Natural killer cell (primary cell): ENCODE data around the gene MCHR1. TPM values are rescaled to one million over a fixed set of nuclear protein-coding genes. Genes with fewer than 3 reads are reported as not detected.
A peak's percentile ranks its signal among the peaks of the same experiment; 100 is the strongest.

Experiments used
- ATAC-seq, 3 donors: fragments of 150-1000 bp in 2 of 3; fragments of 200-7000 bp in 1 of 3; cut with Tn5 transposase; 1 replicate in 1 of 3; 2 replicates in 2 of 3; pipeline ENCODE4 v1.10.0; 2021; ENCODE audit warnings: mild to moderate bottlenecking in 2 of 3, moderate library complexity in 2 of 3
- DNase-seq, 2 donors: peaks; one replicate each; pipeline versions ENCODE4 v3.0.0 to v3.0.0-alpha.2; 2013 to 2021; ENCODE audit warnings: mixed read lengths in 1 of 2
- H3K27ac ChIP-seq: one replicate; pipeline ENCODE4 v1.5.1; 2013; ENCODE audit warnings: mild to moderate bottlenecking, low read length
- H3K27me3 ChIP-seq: one replicate; pipeline ENCODE4 v1.6.1; 2013; ENCODE audit warnings: low read length; ENCODE audit not compliant: control insufficient read depth, insufficient read depth
- H3K36me3 ChIP-seq: one replicate; pipeline ENCODE4 v1.6.1; 2013; ENCODE audit warnings: low read length; ENCODE audit not compliant: control insufficient read depth, insufficient read depth
- H3K4me1 ChIP-seq: one replicate; pipeline ENCODE4 v1.6.1; 2013; ENCODE audit warnings: low read length; ENCODE audit not compliant: control insufficient read depth, insufficient read depth
- H3K4me3 ChIP-seq: one replicate; pipeline ENCODE4 v1.5.1; 2013; ENCODE audit warnings: low read length
- H3K9me3 ChIP-seq: one replicate; pipeline ENCODE4 v1.6.1; 2013; ENCODE audit warnings: low read length; ENCODE audit not compliant: control insufficient read depth, insufficient read depth
- H3K27ac Mint-ChIP-seq, 2 donors: one replicate each; pipeline ENCODE4 v1.8.0; 2022; ENCODE audit warnings: mild to moderate bottlenecking in 2 of 2, mixed read lengths in 2 of 2, moderate library complexity in 1 of 2
- H3K27me3 Mint-ChIP-seq, 2 donors: one replicate each; pipeline ENCODE4 v1.8.0; 2022; ENCODE audit warnings: low read depth in 2 of 2, mixed read lengths in 2 of 2
- H3K36me3 Mint-ChIP-seq: one replicate; pipeline ENCODE4 v1.8.0; 2022; ENCODE audit warnings: mixed read lengths
- H3K4me1 Mint-ChIP-seq, 2 donors: one replicate each; pipeline ENCODE4 v1.8.0; 2022; ENCODE audit warnings: mixed read lengths in 2 of 2
- H3K4me3 Mint-ChIP-seq: one replicate; pipeline ENCODE4 v1.8.0; 2022; ENCODE audit warnings: mild to moderate bottlenecking, moderate library complexity, mixed read lengths
- H3K9me3 Mint-ChIP-seq, 2 donors: one replicate each; pipeline ENCODE4 v1.8.0; 2022; ENCODE audit warnings: mixed read lengths in 2 of 2
- WGBS: methylation state at CpG from one replicate; pipeline ENCODE4 v1.1.7; 2013; ENCODE audit warnings: missing lambda C conversion rate; ENCODE audit not compliant: insufficient coverage; 5-methylcytosine and 5-hydroxymethylcytosine counted together
- intact Hi-C: fragments of 100-400 bp; cut with micrococcal nuclease; formaldehyde crosslinking; loops from one replicate; pipeline ENCODE4 v1.14.2; 2022
- total RNA-seq, 4 donors: library from RNA; stranded (reverse); fragments of 120-200 nt in 1 of 4; gene quantifications; one replicate each; pipeline versions ENCODE4 v1.2.3 to v1.2.4, GENCODE V29; 2013 to 2022
- TF ChIP-seq, protein P1 (sequence below): fragments of 200-600 bp; IDR thresholded peaks from one replicate; pipeline ENCODE4 v1.8.0; 2022; ENCODE audit warnings: antibody characterized with exemption

The MCHR1 gene
- total RNA-seq, 3 donors from 2014 or later (not counting 1 experiment from before 2014, with no cell fraction given): not detected

DNA sequence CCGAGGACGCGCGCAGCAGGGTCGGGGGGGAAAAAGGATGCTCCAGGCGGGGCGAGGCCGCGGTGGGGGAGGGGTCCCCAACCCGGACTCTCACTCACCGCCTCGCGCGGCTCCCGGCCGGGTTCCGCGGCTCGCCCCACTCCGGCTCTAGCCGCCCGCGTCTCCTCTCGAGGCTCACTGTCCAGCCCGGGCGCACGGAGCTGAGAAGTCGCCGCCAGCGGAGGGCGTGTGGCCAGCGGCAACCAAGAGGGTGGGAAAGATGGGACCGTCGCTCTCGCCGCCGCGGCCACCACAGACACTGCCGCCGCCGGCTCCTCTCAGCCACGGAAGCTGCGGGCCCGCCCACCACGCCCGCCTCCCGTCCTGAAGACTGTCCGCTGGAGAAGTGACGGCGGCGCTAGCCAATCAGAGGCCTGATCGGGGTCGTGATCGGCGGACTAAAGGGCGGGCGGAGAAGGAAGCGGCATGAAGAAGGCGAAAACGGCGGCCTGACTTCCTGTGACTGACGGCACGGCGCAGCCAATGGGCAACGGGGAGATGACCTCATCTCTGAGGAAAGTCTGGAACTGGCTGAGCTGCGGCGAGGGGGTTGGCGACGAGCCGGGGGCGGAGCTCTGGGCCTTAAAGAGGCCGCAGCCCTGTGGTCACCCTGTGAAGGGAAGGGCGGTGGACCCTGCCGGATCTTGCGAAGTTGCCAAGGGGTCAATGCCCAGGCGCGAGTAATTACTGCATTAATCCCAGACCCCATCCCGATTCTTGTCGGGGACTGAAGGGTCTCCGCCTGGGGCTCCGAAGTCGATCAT lies 42.7 kb upstream of the MCHR1 start, which contains the start of gene MRTFA:
Gene MRTFA, minus strand, starts transcription at position 340 of the 803 bp plus-strand sequence.
- Histone ChIP-seq H3K27me3 (no peaks in the 10 kb centered on the region), H3K27ac (peak within 1 kb of the TSS; percentile 79), H3K9me3 (no peaks in the 10 kb centered on the region), H3K4me1 (peaks cover 22% of the 10 kb centered on the region), H3K4me3 (peak within 1 kb of the TSS; percentile 77), H3K36me3 (no peaks in the 10 kb centered on the region)
- H3K9me3 Mint-ChIP-seq: no peaks in the 10 kb centered on the region
- peak within 1 kb of the TSS; percentile 97 for H3K27ac Mint-ChIP-seq
- H3K27me3 Mint-ChIP-seq: no peaks in the 10 kb centered on the region
- ATAC-seq (peak; percentile 90 to 97 (median 92)), DNase-seq (peak; percentile 99)
- intact Hi-C loops: loop anchor here (2.0 to 5.0 kb wide), 3 partner anchors 104 to 456 kb away; partner anchors contain the start of genes EP300 and SLC25A17
- peaks cover 38 to 44% of the 10 kb centered on the region in 2 donors for H3K4me1 Mint-ChIP-seq
- under 1% methylated on average over 82 of the region's 82 CpGs for WGBS
- H3K4me3 Mint-ChIP-seq: peak within 1 kb of the TSS; percentile 95
- TF ChIP-seq, protein P1, sequence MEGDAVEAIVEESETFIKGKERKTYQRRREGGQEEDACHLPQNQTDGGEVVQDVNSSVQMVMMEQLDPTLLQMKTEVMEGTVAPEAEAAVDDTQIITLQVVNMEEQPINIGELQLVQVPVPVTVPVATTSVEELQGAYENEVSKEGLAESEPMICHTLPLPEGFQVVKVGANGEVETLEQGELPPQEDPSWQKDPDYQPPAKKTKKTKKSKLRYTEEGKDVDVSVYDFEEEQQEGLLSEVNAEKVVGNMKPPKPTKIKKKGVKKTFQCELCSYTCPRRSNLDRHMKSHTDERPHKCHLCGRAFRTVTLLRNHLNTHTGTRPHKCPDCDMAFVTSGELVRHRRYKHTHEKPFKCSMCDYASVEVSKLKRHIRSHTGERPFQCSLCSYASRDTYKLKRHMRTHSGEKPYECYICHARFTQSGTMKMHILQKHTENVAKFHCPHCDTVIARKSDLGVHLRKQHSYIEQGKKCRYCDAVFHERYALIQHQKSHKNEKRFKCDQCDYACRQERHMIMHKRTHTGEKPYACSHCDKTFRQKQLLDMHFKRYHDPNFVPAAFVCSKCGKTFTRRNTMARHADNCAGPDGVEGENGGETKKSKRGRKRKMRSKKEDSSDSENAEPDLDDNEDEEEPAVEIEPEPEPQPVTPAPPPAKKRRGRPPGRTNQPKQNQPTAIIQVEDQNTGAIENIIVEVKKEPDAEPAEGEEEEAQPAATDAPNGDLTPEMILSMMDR: no peak
- H3K36me3 Mint-ChIP-seq: no peaks in the 10 kb centered on the region

DNA sequence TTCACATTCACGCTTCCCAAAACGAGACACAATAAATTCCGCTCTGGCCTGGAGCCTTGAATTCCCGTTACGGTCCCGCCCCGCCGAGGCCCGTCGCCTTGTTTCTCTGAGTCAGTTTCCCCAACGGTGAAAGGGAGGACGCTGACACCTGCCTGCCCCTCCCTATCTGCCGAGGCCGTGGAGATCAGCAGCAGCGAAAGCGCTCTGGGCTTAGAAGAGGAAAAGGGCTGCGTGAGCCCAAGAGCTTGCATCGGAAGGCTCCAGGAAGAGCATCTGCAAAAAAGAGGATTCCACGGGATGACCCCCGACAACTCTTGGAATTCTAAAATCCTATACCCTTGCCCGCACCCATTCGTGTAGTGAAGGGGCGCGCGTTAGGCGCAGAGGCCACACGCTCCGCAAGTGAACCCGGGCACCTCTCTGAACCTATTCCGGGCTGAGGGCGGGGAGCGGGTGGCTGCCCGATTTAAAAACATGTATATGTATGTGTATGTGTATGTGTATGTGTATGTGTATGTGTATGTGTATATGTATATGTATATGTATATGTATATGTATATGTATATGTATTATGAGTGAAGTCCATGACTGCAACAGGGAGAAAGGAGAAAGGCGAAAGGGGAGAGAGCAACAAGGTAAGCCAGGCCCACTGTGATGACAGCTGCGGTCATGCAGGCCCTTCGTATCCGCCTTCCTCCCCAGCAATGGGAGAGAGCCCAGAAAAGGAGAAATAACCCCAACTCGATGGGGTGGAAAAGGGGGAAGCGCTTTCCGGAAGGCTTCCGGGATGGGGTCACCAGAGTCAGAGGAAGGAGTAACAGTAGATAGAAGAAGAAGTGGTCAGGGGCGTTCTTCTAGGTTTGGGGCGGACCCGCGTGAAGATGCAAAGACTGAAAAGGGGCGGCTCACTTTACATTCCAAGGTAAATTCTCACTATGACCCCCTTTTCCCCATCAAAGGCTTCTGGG lies 41.8 kb upstream of the MCHR1 start:
- TF ChIP-seq, protein P1: no peak
- peak overlapping the region; percentile 79 for H3K27ac ChIP-seq
- no peaks in the 10 kb centered on the region for H3K27me3 Mint-ChIP-seq

DNA sequence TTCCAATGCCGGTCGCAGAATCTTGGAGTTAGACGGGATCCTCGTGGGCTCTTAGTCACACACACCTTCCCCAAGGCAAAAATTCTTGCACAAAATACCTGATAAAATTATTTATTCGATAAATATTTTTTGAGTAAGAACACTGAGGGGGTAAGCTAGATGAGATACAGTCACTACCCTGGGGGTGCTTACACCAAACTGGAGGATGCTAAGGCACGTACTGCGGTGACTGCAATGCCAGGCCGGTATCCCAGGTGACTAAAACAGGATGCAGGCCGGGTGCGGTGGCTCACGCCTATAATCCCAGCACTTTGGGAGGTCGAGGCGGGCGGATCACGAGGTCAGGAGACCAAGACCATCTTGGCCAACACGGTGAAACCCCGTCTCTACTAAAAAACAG lies 41.0 kb upstream of the MCHR1 start:
- WGBS: 93% methylated on average over 16 of the region's 17 CpGs
- ATAC-seq (no peak), DNase-seq (no peak)
- no peaks in the 10 kb centered on the region for H3K36me3 Mint-ChIP-seq
- peaks cover 19% of the 10 kb centered on the region for H3K4me1 ChIP-seq
- no peaks in the 10 kb centered on the region for H3K36me3 ChIP-seq
- H3K4me3 ChIP-seq: no peak overlapping the region
- peak overlapping the region; percentile 95 for H3K4me3 Mint-ChIP-seq
- peaks cover 28 to 34% of the 10 kb centered on the region in 2 donors for H3K4me1 Mint-ChIP-seq
- H3K9me3 ChIP-seq: no peaks in the 10 kb centered on the region
- no peak overlapping the region for H3K27ac ChIP-seq
- H3K27me3 ChIP-seq: no peaks in the 10 kb centered on the region
- H3K27me3 Mint-ChIP-seq: no peaks in the 10 kb centered on the region
- TF ChIP-seq, protein P1: no peak
- H3K27ac Mint-ChIP-seq: no peak overlapping the region
- intact Hi-C loops: loop anchor here (5.0 kb wide), 1 partner anchor 454 kb away; the partner anchor contains the start of gene EP300
- H3K9me3 Mint-ChIP-seq: no peaks in the 10 kb centered on the region

More for the DNA sequence above, 41.8 kb upstream of the MCHR1 start:
- Mint-ChIP-seq H3K9me3 (no peaks in the 10 kb centered on the region), H3K27ac (peak overlapping the region; percentile 97), H3K36me3 (no peaks in the 10 kb centered on the region), H3K4me3 (peak overlapping the region; percentile 95), H3K4me1 (peaks cover 34 to 39% of the 10 kb centered on the region in 2 donors)
- 11% methylated on average over 43 of the region's 46 CpGs for WGBS
- peaks cover 19% of the 10 kb centered on the region for H3K4me1 ChIP-seq
- H3K36me3 ChIP-seq: no peaks in the 10 kb centered on the region
- H3K9me3 ChIP-seq: no peaks in the 10 kb centered on the region
- peak in 1 of 3 donors; percentile 7 for ATAC-seq
- no peaks in the 10 kb centered on the region for H3K27me3 ChIP-seq
- DNase-seq: peak in 1 of 2 donors; percentile 73
- intact Hi-C loops: loop anchor here (2.0 to 5.0 kb wide), 3 partner anchors 105 to 455 kb away; partner anchors contain the start of genes EP300 and SLC25A17
- peak overlapping the region; percentile 77 for H3K4me3 ChIP-seq
